HT-29 (cell line): ENCODE results near the gene MIB2. TPM values are rescaled to one million over a fixed set of nuclear protein-coding genes. Genes with fewer than 3 reads are reported as not detected.
"Not testable (repeated sequence)": the region's sequence is repeated elsewhere in the genome, so short reads cannot be mapped to it uniquely, and the experiment has no call there.

Source experiments
- DNase-seq: peaks from one replicate; pipeline ENCODE4 v3.0.0-alpha.2; 2015; ENCODE audit warnings: low spot score
- total RNA-seq: library from RNA; depleted of rRNA; stranded (reverse); fragments of >200 nt; shearing (Covaris generic); gene quantifications from 2 replicates; pipeline ENCODE4 v1.2.3, GENCODE V29; 2014

Gene MIB2
- total RNA-seq, 1 experiment from 2014 or later: 89.0 TPM

DNA sequence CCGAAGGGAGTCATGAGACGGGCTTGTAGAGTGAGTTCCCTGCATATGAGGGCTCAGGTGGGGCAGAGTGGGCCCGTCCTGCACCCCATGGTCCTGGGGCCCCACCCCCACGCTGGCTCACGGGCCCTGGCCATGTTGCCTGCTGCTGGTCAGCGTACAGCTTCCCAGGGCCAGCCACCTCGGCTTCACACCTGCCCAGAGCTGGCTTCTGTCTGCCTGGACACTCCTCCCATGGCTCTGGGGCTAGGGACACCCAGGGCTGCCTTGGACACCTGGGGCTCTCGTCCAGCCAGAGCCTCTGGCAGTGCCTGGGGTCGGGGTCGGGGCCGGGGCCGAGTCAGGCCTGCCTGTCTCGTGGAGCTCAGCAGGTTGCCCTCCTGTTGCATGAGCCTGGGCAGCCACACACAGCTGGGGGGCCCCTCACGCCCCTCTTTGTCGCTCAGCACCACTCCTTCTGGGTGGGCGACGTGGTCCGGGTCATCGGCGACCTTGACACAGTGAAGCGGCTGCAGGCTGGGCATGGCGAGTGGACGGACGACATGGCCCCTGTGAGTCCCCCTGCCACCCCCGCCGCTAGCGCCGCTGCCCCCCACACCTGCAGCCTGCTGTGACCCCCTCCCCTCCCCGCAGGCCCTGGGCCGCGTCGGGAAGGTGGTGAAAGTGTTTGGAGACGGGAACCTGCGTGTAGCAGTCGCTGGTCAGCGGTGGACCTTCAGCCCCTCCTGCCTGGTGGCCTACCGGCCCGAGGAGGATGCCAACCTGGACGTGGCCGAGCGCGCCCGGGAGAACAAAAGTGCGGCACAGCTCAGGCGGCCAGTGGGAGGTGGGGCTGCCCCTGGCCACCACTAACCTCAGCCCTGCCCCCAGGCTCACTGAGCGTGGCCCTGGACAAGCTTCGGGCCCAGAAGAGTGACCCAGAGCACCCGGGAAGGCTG is 11.2 kb downstream of the MIB2 start:
- no peak for DNase-seq

DNA sequence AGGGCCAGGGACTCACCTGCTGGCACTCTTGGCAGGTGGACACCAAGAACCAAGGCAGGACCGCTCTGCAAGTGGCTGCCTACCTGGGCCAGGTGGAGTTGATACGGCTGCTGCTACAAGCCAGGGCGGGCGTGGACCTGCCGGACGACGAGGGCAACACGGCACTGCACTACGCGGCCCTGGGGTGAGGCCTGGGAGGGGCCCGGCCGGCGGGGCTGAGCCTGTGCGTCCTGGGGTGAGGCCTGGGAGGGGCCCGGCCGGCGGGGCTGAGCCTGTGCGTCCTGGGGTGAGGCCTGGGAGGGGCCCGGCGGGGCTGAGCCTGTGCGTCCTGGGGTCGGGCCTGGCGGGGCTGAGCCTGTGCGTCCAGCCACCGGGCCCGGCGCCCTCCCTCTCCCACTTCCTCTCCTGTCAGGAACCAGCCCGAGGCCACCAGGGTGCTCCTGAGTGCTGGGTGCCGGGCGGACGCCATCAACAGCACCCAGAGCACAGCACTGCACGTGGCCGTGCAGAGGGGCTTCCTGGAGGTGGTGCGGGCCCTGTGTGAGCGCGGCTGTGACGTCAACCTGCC is 12.0 kb downstream of the MIB2 start:
- DNase-seq: peak; percentile 43

DNA sequence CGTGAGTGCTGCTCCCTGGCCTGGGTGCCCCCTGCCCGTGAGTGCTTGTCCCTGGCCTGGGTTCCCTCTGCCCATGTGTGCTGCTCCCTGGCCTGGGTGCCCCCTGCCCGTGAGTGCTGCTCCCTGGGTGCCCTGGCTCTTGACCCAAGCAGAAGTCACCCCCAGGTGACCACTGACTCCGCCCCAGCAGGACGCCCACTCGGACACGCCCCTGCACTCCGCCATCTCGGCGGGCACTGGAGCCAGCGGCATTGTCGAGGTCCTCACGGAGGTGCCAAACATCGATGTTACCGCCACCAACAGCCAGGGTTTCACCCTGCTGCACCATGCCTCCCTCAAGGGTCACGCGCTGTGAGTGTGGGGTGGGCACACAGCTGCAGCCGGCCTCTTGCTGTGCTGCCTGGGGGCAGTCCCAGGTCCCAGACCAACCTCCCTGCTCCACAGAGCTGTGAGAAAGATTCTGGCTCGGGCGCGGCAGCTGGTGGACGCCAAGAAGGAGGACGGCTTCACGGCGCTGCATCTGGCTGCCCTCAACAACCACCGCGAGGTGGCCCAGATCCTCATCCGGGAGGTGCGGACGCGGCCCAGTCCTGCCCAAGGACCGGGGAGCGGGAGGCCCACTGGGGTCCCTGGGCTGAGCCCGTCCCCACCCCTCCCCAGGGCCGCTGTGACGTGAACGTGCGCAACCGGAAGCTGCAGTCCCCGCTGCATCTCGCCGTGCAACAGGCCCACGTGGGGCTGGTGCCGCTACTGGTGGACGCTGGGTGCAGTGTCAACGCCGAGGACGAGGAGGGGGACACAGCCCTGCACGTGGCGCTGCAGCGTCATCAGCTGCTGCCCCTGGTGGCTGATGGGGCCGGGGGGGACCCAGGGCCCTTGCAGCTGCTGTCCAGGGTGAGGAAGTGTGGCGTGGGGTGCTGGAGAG is 12.8 kb downstream of the MIB2 start:
- DNase-seq: no peak

DNA sequence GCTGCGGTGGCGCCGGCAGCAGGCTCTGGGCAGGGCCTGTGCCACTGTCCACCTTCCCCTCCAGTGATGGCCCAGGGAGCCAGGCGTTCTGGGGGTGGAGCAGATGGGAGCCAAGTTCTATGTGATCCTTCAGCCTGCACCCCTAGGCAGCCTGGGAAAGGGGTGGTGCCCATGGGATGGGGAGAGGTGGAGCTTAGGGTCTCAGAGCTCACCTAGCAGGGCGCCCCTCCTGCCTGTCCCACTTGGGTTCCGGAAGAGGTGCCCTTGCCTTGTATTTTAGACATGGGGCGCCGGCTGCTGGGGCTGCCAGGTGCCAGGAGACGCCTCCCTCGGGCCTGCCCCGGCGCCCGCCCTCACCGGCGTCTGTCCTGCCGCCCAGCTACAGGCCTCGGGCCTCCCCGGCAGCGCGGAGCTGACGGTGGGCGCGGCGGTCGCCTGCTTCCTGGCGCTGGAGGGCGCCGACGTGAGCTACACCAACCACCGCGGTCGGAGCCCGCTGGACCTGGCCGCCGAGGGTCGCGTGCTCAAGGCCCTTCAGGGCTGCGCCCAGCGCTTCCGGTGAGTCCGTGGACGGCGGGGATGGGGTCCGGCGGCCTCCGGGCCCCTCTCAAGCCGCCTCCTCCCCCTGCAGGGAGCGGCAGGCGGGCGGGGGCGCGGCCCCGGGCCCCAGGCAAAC is 13.6 kb downstream of the MIB2 start:
- DNase-seq: peak; percentile 36

DNA sequence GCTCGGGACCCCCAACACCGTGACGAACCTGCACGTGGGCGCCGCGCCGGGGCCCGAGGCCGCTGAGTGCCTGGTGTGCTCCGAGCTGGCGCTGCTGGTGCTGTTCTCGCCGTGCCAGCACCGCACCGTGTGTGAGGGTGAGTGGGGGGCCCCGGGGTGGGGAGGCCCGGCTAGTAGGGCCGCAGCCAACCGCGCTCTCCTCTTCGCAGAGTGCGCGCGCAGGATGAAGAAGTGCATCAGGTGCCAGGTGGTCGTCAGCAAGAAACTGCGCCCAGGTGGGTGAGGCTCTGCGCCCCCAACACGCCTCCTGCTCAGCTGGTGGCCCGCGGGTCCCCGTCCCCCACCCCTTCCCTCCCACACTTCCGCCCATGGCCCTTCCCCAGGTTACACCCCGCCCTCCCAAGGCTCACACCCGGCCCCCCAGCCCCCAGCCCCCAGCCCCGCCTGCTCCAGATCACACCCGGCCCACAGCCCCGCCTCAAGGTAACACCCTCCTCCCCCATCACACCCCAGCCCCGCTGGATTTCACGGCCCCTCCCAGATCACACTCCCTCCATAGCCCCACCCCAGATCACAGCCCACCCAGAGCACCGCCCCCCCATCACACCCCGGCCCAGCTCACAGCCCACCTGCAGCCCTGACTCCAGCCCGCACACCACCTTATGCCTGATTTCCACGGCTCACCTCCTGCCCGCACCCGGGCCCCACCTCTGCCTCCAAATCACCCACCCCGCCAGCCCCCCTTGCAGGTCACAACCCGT is 14.3 kb downstream of the MIB2 start:
- no peak for DNase-seq

DNA sequence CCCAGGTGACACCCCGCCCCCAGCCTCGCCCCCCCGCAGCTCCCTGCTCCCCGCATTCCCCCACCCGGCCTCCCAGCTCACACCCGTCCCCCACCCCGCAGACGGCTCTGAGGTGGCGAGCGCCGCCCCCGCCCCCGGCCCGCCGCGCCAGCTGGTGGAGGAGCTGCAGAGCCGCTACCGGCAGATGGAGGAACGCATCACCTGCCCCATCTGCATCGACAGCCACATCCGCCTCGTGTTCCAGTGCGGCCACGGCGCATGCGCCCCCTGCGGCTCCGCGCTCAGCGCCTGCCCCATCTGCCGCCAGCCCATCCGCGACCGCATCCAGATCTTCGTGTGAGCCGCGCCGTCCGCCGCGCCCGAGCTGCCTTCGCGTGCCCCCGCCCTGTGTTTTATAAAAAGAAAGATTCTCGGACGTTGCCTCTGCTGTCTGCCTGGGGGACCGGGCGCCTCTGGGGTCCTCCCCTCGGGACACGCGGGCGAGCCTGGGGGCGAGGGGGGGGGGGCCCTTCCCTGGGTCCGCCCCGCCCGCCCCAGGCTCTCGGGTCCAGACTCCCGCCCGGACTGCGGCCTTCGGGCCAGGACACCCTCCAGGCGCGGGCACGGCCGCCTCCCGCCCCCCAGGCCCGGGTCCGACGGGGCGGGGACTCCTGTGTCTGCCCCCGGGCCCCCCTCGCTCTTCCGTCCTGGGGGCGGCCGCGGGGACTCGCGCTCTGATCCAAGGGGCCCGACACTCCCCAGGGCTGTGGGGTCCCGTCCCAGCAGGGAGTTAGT is 15.1 kb downstream of the MIB2 start:
- DNase-seq: no peak

DNA sequence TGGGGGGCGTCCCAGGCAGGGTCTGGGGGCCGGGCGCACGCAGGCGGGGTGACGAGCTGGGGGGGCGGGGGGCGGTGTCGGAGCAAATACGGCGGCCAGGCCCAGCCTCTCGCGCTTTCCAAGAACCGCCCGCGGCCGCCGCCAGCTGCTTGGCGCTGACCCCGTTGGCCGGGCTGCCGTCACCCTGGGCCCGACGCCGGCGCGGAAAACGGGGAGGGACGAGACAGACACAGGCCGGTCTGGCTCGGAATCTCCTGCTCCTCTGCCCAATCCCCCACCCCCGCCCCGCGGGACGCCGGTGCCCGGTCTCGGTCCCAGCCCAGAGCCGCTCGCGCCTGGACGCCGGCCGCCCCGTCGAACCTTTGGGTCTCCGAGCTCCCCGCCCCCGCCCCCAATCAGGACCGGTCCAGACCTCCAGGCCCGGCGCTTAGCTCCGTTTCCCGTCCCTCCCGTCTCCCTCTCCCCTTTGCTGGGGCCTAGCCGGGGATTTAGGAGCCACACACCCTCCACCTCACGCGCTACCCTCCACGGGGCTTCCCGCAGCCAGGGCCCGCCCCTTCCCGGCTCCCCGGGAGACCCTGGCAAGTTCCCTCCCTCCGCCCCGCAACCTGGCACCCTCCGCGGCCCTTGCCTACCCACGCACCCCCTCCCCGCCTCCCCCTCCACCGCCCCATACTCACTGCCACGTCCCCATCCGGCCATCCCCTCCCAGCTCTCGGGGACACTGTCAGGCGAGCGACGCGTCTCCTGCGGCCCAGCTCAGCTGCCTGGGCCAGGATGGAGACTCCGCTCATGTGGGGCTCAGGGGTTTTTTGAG is 15.9 kb downstream of the MIB2 start:
- no peak for DNase-seq

DNA sequence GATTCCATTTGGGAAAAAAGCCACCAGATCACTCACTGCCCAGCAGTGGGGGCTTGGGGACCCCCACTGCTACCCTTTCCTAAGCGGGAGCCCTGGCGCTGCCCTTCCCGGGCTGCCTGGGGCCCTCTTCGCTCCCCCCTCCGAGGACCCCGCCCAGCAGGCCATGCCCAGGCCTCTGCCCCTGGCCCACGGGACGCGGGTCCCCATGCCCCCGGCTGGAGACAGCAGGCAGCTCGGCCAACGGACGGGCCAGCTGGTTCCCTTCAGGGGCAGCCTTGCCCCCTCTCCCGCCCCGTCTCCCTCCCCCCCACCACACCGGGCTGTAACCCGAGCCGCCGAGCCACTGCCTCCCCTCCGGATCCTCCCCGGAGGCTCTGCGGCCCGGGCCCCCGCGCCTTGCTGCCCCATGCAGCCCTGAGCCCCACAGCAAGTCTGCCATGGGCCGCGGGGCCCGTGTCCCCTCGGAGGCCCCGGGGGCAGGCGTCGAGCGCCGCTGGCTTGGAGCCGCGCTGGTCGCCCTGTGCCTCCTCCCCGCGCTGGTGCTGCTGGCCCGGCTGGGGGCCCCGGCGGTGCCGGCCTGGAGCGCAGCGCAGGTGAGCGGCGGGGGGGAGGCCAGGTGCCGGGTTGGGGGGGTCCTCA is 16.6 kb downstream of the MIB2 start, which contains the start of gene MMP23B:
Gene MMP23B, plus strand, starts transcription at position 392 of the 639 bp plus-strand sequence. Its CDS starts 46 bp downstream, at position 438.
- no peak for DNase-seq

DNA sequence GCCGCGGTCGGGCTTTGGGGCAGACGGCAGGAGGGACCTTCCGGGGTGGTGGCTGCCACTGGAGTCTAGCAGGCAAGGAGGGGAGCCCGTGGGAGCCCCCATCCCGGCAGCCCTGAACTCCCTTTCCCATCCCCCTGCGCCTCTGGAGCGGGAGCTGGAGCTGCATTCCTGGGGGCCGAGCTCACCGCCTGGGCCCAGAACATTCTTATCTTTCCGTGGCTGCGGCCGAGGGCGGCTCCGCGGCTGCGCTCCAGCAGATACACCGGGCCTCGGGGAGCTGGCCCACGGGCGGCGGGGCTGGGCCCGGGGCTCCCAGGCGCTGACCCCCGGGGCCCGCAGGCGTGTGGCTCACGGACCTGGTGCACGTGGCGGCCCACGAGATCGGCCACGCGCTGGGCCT is 18.1 kb downstream of the MIB2 start:
- not testable (repeated sequence) for DNase-seq

DNA sequence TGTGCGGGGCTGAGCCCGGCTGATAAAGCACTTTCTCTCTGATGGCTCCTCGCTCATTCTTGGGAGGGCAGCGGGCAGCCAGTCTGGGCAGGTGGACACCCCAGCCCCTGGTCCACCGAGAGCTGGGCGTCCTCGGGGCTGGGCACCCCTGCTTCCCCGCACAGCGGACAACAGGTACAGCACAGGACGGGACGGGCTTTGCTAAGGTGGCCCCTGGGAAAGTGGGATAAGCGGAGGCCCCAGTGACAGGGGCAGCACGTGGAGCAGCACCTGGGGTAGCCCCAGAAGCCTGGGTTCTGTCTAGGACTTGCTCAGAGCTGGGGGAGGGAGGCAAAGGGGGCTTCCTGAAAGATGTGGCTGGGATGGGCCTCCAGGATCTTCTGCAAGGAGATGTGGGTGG is 19.3 kb downstream of the MIB2 start:
- DNase-seq: not testable (repeated sequence)

DNA sequence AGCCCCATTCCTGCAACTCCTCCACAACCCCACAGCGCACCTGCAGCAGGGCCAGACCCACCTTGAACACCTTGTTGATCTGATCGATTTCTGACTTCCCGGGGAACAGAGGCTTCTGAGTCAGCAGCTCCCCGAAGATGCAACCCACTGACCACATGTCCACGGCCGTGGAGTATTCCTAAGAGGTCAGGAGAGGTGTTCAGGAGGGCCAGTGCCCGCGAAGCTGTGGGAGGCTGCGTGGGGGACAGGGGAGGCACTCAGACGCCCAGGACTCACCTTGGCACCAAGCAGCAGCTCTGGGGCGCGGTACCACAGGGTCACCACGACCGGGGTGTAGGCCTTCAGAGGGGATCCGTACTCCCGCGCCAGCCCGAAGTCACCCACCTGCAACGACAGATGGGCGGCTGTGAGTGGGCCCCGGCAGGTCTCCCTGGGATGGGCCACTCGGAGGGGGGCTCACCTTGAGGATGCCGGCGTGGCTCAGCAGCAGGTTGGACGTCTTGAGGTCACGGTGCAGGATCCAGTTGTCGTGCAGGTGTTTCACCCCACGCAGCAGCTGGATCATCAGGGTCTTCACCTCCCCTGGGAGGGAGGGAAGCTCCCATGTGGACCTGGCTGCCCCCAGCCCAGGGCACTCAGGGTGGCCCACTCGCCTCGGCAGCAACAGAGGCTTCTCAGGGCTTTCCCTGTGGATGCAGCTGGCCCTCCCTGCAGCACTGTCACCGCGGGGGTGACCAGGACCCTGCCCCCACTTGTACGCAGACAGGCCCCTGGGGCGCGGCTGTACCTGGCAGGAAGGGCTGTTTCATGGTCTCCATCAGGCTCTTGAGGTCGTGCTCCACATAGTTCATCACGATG is 21.6 kb downstream of the MIB2 start:
- DNase-seq: not testable (repeated sequence)

DNA sequence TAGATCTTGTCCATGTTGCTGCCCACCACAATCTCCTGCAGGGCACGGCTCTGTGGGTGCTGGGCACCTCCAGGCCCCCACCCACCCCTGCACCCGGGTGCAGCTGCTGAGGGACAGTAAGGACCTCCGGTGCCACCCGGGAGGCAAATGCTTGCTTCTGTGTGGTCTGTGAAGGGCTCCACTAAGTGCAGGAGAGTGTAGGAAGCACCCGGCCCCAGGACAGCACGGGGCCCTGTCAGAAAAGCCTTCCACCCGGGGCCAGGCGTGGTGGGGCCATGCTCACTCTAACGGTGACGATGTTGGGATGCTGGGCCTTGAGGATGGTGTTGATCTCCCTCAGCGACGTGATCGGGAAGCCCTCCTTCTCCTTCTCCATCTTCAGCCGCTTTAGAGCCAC is 22.2 kb downstream of the MIB2 start:
- not testable (repeated sequence) for DNase-seq

DNA sequence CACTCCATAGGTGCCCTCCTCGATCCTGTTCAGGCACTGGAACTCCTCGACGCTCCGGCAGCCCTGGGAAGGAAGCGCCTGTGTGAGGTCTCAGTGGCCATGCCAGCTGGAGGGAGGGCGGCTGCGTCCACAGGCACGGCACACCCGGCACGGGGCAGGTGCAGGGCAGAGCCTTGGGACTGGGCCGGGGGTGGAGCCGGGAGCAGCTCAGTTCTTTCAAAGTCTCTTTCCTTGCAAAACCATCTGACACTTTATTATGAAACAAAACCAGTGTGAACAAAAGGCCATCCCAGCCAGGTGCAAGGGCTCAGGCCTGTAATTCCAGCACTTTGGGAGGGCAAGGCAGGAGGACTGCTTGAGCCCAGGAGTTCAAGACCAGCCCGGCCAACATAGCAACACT is 23.2 kb downstream of the MIB2 start:
- peak; percentile 75 for DNase-seq

DNA sequence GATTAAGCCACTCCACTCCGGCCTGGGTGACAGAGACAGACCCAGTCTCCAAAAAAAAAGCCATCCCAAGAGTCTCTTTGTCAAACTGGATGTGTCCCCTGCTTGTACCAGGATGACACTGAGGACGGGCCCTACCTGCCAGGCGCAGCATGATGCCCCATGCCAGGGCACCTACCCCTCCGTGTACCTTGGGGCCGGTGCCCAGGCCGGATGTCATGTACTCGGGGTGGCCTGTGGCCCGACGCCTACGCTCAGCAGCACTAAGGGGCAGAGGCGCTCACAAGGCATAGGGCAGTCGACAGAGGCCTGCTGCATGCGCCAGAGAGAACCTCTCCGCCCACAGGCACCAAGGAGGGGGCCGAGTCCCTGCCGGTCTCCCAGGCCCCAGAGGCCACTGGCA is 24.1 kb downstream of the MIB2 start:
- not testable (repeated sequence) for DNase-seq

DNA sequence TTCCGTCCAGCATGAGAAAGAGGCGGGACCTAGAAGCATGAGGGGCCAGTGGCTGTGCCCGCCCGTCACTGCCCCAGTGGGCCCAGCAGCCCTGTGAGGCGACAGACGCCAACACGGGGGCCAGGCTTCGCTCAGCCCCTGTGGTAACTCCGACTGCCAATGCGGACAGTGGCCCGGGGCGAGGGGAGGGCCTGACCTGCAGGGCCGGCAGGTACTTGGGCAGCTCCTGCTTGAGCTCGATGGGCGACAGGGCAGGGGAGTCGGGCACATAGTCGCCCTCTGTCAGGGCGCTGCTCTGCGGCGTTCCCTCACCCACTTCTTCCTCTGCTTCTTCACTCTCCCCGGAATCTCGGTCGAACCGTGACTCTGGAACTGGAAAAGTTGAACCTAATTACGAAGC is 24.8 kb downstream of the MIB2 start:
- DNase-seq: not testable (repeated sequence)

DNA sequence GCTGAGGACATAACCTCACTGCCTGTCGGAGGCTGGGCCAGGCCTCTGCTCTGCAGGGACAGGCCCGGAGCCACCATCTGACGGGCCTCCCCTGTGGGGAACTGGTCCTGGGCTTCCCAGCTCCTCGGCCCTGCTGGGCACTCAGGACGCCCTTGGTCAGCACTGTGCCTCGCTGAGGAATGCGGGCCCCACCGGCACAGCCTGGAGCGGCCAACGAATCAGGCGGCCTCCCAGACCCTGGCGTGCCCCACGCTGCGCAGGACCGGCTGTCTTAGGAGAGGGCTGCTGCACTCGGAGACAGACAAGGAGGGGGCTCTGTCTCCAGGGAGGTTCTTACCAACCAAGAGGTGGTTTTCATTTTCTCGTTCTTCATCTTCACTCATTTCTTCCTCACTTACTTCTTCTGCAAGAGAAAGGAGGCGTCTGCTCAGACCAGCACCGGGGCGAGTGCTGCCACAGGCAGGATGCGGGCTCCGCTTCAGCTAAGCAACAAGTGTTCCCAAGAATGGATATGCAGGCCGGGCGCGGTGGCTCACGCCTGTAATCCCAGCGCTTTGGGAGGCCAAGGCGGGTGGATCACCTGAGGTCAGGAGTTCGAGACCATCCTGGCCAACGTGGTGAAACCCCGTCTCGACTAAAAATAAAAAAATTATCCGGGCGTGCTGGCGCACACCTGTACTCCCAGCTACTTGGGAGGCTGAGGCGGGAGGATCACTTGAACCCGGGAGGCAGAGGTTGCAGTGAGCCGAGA is 25.6 kb downstream of the MIB2 start:
- DNase-seq: not testable (repeated sequence)

DNA sequence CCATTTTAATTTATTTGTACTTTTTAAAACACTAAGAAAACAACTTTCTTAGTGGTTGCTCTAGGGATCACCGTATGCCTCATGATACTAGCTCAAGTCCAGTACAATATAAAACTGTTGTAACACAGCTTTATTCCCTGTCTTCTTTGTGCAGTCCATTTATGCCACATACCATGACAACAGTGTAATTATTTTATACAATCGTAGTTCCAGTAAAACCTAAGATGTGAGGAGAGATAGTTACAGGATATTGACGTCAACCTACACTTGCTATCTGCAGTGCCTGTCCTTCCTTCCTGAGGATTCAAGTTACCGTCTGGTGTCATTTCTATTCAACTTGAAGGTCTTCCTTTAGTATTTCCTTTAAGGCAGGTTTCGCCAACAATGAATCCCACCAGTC is 31.0 kb downstream of the MIB2 start:
- DNase-seq: not testable (repeated sequence)
